GM18861 (cell line): Measurements from ENCODE around the gene TIMM8A.
"Not testable (repeated sequence)": the region's sequence is repeated elsewhere in the genome, so short reads cannot be mapped to it uniquely, and the experiment has no call there.

Source experiments
- ATAC-seq: cut with Tn5 transposase; IDR thresholded peaks from one replicate; pipeline ENCODE4 v1.9.1; 2021; ENCODE audit not compliant: unreplicated experiment

Gene TIMM8A

GRCh38 chrX:101360390-101360789 is 11.8 kb upstream of the TIMM8A start:
- ATAC-seq, result no peak

GRCh38 chrX:101359966-101360365 is 11.4 kb upstream of the TIMM8A start:
- no peak for ATAC-seq

GRCh38 chrX:101357166-101357795 is 8.7 kb upstream of the TIMM8A start:
- ATAC-seq, result no peak

GRCh38 chrX:101349193-101349562 is 636 bp upstream of the TIMM8A start:
- ATAC-seq, result no peak

GRCh38 chrX:101347859-101348451 is 587 bp downstream of the TIMM8A start:
- peak; percentile 4 for ATAC-seq

GRCh38 chrX:101337776-101338271 is 10.7 kb downstream of the TIMM8A start:
- no peak for ATAC-seq

- ATAC-seq, result not testable (repeated sequence)
Observed at GRCh38 chrX:101334310-101334709, 14.2 kb downstream of the TIMM8A start.

GRCh38 chrX:101326600-101326999 is 21.9 kb downstream of the TIMM8A start:
- ATAC-seq, result not testable (repeated sequence)

- no peak for ATAC-seq
Observed at GRCh38 chrX:101303790-101304189, 44.8 kb downstream of the TIMM8A start.
